GM18951 (cell line): ENCODE data around the gene SLC16A8.
"Not testable (repeated sequence)": the region's sequence is repeated elsewhere in the genome, so short reads cannot be mapped to it uniquely, and the experiment has no call there.

Experiments
- POLR2A ChIP-seq: IDR thresholded peaks from 4 replicates; pipeline ENCODE4 v1.6.1; 2011; ENCODE audit warnings: mild to moderate bottlenecking; ENCODE audit not compliant: insufficient read length, insufficient read depth; ENCODE audit errors: extremely low read depth
- in situ Hi-C: fragments of 300-500 bp; cut with MboI; formaldehyde crosslinking; loops from one replicate; pipeline ENCODE4 v1.12.0; 2022; ENCODE audit warnings: low sequenced_read_pairs, mixed read lengths, inconsistent platforms; ENCODE audit not compliant: unreplicated experiment

The SLC16A8 gene

DNA sequence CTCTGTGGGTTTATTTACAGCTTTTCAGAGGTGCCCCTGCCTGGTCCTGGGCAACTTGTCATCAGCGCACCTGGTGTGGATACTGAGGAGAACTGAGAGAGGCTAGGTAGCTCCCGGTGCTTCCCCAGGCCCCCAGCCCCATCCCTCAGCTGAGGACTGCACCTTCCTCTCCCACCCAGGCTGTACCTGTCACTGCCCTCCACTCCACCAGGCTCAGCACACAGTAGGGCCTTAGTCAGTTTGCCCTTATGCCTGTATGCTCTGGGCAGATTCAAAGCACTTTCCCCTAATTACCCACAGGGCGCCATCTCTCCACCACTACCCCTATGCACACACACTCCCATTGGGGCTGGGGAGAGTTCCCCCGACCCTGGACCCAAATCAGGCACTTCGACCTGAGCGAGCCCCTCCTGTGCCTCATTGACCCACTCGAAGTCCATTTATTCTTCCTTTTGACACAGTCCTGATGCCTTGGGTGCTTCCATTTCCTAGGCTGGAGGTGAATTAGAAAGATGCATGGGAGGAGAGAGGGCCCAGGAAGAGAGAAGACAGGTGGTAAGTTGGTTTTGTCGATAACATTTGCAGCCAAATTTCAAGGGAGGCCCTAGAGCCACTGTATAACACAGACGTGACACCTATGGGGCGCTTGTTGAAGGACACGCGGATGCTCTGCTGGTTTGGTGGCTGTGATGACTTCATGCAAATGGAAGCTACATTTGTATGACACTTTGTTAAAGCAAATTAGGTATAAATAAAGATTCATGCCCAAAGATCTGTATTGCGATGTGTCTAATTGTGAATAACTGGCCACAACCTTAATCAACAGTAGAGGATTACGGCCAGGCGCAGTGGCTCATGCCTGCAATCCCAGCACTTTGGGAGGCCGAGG lies 40.6 kb downstream of the SLC16A8 start:
- in situ Hi-C loops, result loop anchor here (10.0 kb wide), 1 partner anchor 531 kb away; the partner anchor contains the start of gene DMC1
- no peak for TF ChIP-seq POLR2A

DNA sequence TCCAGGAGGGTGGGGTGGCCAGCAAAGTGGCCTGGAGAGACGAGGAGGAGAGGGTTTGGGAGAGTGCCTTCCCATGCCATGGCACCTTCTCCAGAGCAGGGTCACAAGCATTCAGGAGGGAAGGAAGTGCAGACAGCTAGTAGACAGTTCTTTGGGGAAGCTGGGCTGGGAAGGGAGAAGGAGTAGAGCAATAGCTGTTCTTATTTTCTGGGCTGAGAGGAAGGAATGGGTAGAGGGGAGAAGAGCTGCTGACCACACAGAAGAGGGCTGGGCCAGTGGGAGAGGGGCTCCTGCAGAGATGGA lies 41.5 kb downstream of the SLC16A8 start:
- no peak for TF ChIP-seq POLR2A
- in situ Hi-C loops, result loop anchor here (10.0 kb wide), 1 partner anchor 532 kb away; the partner anchor contains the start of gene DMC1

DNA sequence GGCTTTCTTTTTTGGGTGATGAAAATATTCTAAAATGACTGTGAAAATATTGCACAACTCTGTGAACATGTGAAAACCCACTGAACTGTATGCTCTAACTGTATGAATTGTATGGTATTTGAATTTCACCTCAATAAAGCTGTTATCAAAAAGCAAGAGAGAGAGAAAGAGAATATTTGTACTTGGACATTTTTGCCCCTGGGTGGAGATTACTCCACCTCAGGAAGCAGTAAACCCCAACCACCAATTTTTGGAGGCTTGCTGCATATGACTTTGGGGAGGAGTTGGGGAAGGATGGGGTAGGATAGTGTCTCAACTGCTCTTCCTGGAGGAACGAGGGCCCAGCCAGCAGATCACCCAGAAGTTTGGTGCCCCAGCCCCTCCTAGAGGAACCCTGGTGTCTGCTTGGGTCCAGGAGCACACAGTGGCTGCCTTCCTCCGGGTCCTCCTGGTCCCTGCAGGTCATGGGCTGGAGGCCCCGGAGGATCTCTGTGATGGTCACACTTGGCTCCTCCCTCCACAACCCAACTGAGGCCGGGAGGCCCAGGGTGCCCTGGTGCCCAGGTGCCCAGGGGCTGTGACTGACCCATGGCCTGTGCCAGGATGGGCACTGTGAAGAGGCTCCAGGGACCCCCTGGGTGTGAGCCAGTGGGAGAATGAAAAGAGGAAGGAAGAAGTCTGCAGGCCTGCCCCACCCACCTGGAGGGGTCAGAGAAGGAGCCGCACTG lies 42.1 kb downstream of the SLC16A8 start:
- in situ Hi-C loops, result loop anchor here (10.0 kb wide), 1 partner anchor 533 kb away; the partner anchor contains the start of gene DMC1
- TF ChIP-seq POLR2A, result no peak

DNA sequence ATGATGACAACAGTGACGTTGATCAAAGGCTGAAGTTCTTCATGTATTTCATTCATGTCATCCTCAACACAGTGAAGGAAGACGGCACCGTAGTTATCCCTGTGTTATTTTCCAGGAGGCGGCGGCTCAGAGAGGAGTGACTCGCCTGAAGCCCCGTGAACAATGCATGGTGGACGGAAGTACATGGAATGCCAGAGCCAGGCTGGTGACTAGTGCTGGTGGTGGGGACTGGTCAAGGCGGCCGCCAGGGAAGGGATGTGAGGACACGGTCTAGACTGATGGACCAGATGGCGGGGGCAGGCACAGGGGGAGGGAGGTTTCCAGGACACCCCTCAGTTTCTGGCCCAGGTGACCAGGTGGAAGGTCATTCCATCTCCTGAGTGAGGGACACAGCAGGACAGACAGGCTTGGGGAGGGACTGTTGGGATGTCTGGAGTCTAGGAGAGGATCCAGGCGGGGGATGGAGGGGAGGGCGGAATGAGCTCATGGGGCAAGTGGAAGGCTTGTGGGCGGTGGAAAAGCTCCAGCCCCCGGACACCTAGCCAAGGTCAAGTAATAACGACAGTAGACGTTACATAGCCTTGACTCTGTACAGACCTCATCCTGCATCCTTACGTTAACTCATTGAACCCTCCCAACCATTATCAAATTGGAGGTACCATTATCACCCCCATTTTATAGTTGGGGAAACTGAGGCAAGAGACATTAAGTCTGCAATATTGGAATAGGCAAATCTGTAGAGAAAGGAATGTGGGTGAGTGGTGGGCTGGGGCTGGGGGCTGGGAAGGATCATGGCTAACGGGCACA lies 42.8 kb downstream of the SLC16A8 start:
- in situ Hi-C loops, result loop anchor here (10.0 kb wide), 1 partner anchor 534 kb away; the partner anchor contains the start of gene DMC1
- no peak for TF ChIP-seq POLR2A

DNA sequence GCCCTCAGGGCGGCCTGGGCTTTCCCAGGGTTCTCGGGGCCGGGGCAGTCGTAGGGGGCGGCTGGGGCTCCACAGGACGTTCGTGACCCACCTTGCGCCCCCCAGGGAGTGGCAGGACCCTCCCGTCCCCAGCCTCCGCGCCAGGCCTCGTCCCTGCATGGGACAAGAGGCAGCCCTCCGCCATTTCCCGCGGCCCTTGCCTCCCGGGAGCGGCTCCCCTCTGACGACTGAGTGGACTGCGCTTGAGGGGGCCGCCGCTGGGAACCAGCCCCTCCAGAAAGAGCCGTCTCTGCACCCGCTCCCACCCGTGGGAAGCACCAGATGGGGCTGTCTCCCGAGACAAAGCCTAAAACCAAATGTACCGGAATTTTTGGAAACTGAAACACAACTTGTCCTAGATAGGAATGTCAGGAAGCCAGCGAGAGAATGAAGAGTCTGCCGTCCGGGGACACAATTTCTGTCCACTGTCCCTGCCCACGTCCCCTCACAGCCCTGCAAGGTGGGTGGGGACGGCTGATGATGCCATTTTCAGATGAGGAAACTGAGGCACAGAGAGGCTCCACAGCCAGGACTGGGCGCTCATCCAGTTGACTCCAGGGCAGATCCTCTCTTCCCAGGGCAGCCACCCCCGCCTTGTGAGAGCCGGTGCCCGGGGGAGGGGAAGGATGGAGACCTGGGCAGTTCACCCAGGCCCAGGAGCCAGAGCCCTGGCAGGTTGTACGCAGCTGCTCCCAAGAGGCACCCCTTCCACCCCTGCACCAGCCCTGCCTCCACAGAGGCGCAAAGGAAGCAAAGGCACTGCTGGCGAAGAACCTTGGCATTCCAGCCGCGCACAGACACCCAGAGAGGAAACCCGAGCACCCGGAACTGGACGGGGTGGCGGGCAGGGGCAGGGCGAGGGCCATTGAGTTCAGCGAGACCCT lies 44.8 kb downstream of the SLC16A8 start:
- TF ChIP-seq POLR2A, result no peak
- in situ Hi-C loops, result no loop called here

DNA sequence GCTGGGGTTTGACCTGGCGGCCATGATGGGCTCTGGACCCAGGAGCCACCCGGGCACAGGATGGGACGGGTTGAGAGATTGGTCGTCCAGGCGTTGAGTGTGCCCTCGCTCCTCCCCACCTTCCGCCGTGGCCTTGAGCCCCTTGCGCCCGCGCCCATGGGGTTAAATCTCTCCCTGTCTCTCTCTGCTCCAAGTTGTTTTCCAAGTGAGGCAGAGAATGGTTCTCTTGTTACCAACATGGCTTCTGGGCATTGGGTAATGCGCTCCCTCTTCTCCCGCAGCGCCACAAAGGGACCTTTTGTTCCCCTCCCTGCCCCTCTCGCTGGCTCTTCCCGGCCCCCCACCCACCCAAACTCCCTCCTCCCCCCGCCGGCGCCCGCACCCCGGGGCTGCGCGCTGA lies 45.6 kb downstream of the SLC16A8 start:
- in situ Hi-C loops, result no loop called here
- no peak for TF ChIP-seq POLR2A

DNA sequence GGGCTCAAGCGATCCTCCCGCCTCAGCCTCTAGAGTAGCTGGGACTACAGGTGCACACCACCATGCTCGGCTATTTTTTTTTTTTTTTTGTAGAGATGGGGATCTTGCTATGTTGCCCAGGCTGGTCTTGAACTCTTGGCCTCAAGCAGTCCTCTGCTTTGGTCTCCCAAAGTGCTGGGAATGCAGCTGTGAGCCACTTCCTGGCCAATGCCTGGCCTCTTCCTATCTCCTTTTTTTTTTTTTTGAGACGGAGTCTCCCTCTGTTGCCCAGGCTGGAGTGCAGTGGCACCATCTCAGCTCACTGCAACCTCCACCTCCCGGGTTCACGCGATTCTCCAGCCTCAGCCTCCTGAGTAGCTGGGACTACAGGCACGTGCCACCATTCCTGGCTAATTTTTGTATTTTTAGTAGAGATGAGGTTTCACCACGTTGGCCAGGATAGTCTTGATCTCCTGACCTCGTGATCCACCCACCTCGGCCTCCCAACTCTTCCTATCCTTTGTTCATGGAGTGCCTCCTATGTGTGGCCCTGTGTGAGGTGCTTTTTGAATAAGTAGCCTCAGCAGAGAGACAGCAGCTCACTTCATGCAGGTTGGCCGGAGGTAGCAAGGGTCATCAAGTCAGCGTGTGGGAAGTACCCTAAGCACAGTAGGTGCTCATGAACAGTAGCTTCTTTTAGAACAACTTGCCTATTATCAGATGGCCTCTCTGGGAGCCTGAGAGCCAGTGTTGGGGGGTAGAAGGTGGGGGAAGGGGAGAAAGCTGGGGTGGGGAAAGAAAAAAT lies 46.4 kb downstream of the SLC16A8 start:
- in situ Hi-C loops, result not testable (repeated sequence)

DNA sequence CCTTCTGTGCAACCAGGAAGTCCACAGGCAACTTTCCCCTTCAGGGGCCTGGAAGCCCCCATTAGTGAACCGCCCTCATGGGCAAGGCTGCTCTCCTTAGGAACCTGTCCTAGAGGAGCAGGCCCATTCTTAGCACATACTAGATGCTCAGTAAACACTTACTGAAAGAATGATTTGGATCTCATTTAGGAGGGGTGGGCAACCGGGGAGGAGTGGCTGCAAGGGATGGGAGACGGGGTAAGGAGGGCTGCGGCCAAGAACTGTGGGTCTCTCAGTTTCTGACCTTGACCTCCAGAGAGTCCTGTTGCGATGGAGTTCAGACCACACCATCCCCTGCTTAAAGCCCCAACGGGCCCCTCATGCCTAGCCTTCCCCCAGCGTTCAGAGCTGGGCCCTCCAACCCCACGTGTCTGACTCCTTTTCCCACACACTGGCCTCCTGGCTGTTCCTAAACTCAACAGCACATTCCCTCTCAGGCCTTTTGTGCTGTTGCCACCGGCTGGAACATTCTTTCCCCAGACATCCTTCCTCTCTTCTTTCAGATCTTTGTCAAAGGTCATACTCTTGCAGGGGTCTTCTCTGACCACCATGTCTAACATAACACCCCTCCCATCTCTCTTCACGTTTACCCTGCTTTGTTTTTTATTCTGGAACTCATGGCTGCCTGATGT lies 47.5 kb downstream of the SLC16A8 start:
- in situ Hi-C loops, result no loop called here
- TF ChIP-seq POLR2A, result no peak

DNA sequence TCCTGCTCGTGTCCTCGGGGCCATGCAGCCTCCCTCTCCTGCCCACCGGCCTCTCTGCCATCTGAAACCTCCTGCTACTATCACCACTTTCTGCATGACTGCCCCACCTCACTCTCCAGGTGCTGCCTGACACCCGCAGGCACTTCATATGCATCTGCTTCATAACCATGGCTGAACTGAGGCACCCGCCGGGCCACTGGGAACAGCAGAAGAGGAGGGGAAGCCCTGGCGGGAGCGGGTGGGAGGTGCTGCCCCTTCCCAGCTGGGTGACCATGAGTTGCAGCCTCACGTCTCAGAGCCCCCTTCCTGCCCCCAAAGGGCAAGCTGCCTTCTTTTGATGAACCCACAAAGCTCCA lies 48.5 kb downstream of the SLC16A8 start:
- no peak for TF ChIP-seq POLR2A
- in situ Hi-C loops, result no loop called here

DNA sequence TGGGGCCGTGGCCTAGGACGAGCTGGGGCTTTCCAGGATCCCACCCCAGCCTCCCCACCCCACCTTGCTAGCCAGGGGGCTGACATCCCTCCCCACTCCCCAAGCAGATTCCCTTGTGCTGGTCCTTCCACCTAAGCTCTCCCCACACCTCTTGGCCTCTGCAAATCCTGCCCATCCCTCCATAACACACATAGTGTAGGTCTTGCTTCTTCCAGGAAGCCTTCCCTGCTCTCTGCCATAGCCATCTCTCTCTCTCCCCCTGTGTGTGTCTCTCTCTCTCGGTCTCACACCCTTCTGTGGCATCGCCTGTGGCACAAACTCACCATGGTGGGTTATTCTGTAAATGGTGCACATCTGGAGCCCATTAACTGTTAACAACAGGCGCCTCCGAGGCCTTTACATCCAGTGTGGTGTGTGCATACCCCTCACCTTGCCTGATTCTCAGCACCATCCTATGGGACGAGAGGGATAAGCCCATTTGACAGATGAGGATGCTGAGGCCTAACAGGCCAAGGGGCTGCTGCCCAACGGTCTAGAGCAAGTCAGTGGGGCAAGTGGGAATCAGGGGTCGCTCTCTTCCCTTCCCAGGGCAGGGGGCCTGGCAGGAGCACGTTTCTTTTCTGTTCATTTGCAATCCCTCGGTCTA lies 49.0 kb downstream of the SLC16A8 start:
- in situ Hi-C loops, result no loop called here
- TF ChIP-seq POLR2A, result no peak
